ENCODE measurements around the gene FAM13B.

Gene FAM13B

DNA sequence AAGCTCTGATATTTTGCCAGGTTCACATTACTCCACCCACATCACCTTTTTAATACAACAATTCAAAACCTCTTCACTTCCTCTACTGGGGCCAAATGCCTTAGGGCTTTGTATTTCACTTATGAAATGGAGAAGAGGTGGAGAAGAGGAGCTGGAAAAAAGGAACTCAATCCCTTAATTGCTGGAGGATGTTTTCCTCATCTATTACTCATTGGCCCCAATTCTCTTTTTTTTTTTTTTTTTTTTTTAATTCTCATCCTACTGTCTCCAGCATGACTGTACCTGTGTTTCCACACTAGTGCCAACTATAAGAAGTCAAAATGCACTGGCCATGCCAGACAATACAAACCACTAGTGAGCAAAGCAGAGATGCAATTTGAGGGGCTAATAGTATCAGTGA is 20.9 kb downstream of the FAM13B start:
- no peak overlapping the region for H3K27ac ChIP-seq
- H3K27me3 ChIP-seq = no peaks in the 10 kb centered on the region
- no peak overlapping the region for H3K4me3 ChIP-seq (ENCODE audit: low read depth in 1 of 2, low read length in 1 of 2)
- H3K9me3 ChIP-seq = no peaks in the 10 kb centered on the region
- H3K36me3 ChIP-seq = peaks cover 67% of the 10 kb centered on the region
- H3K4me1 ChIP-seq (ENCODE audit: control insufficient read depth in 1 of 2, insufficient read depth in 1 of 2, low read depth in 1 of 2, low read length in 1 of 2) = no peaks in the 10 kb centered on the region
- TF ChIP-seq, protein P1, sequence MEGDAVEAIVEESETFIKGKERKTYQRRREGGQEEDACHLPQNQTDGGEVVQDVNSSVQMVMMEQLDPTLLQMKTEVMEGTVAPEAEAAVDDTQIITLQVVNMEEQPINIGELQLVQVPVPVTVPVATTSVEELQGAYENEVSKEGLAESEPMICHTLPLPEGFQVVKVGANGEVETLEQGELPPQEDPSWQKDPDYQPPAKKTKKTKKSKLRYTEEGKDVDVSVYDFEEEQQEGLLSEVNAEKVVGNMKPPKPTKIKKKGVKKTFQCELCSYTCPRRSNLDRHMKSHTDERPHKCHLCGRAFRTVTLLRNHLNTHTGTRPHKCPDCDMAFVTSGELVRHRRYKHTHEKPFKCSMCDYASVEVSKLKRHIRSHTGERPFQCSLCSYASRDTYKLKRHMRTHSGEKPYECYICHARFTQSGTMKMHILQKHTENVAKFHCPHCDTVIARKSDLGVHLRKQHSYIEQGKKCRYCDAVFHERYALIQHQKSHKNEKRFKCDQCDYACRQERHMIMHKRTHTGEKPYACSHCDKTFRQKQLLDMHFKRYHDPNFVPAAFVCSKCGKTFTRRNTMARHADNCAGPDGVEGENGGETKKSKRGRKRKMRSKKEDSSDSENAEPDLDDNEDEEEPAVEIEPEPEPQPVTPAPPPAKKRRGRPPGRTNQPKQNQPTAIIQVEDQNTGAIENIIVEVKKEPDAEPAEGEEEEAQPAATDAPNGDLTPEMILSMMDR (IDR thresholded peaks at IDR 0.05) = no peak

DNA sequence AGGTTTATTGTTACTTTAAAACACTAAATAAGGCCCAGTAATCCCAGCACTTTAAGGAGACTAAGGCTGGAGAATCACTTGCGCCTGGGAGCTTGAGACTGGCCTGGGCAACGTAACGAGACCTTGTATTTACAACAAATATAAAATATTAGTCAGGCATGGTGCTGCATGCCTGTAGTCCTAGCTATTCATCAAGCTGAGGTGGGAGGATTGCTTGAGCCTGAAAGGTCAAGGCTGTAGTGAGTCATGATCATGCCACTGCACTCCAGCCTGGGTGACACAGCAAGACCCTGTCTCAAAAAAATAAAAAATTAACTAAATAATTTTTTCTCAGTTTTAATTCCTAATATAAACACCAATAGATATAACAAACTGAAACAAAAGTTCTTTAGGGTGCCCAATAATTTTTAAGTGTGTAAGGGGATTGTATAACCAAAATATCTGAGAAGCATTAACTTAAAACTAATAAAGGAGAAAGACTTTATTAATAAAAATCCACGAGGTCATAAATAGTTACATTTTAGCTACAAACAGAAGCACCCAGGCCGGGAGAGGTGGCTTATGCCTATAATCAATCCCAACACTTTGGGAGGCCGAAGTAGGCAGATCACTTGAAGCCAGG is 32.7 kb downstream of the FAM13B start:
- no peak overlapping the region for H3K27ac ChIP-seq
- H3K36me3 ChIP-seq = peaks cover 44% of the 10 kb centered on the region
- H3K9me3 ChIP-seq = no peaks in the 10 kb centered on the region
- H3K4me3 ChIP-seq (ENCODE audit: low read depth in 1 of 2, low read length in 1 of 2) = no peak overlapping the region
- no peaks in the 10 kb centered on the region for H3K27me3 ChIP-seq
- H3K4me1 ChIP-seq (ENCODE audit: control insufficient read depth in 1 of 2, insufficient read depth in 1 of 2, low read depth in 1 of 2, low read length in 1 of 2) = peaks cover 6 to 7% of the 10 kb centered on the region in 2 experiments
- TF ChIP-seq, protein P1 (IDR thresholded peaks at IDR 0.05) = no peak

DNA sequence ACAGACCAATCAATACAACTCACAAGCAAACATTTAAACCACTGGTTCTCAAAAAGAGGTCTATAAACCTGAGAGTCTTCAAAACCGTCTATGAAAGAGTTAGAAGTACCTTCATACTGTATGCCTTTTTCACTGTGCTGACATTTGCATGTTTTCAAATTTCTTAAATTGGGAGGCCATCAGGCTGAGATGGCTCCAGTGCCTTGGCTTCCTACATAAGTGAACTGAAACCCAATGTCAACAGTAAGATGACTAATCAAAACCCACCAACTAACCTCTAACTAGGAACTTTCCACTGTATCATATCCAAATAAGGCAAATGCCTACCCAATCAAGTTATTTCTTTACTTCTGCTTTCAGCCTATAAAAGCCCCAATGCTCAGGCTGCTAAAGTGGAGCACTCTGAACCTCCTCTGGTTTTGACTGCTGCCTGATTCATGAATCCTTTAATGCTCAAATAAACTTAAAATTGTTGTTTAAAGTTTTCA is 35.1 kb downstream of the FAM13B start:
- H3K36me3 ChIP-seq = peaks cover 31% of the 10 kb centered on the region
- H3K9me3 ChIP-seq = no peaks in the 10 kb centered on the region
- TF ChIP-seq, protein P1 (IDR thresholded peaks at IDR 0.05) = no peak
- no peak overlapping the region for H3K4me3 ChIP-seq (ENCODE audit: low read depth in 1 of 2, low read length in 1 of 2)
- no peaks in the 10 kb centered on the region for H3K27me3 ChIP-seq
- H3K4me1 ChIP-seq (ENCODE audit: control insufficient read depth in 1 of 2, insufficient read depth in 1 of 2, low read depth in 1 of 2, low read length in 1 of 2) = peaks cover 15 to 17% of the 10 kb centered on the region in 2 experiments
- no peak overlapping the region for H3K27ac ChIP-seq

DNA sequence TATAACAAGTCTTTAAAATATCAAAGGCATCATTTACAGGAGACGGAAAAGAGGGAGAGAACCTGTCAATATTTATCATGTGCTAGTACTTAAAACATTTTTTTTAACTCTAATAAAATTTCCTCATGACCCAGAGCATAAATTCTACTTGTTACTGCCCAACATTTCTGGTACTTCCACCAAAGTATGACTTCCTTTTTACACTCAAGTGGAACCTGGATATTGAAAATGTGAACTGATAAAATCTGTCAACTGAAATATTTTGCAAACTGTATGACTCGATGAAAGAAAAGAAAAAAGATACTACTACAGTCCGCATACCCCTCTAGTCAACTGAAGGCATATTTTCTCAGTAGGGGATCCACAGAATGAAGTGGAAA is 37.1 kb downstream of the FAM13B start:
- no peak overlapping the region for H3K4me3 ChIP-seq (ENCODE audit: low read depth in 1 of 2, low read length in 1 of 2)
- no peaks in the 10 kb centered on the region for H3K9me3 ChIP-seq
- peak overlapping the region; percentile 64 for H3K27ac ChIP-seq
- H3K27me3 ChIP-seq = no peaks in the 10 kb centered on the region
- H3K4me1 ChIP-seq (ENCODE audit: control insufficient read depth in 1 of 2, insufficient read depth in 1 of 2, low read depth in 1 of 2, low read length in 1 of 2) = peaks cover 15 to 17% of the 10 kb centered on the region in 2 experiments
- H3K36me3 ChIP-seq = peaks cover 21% of the 10 kb centered on the region
- TF ChIP-seq, protein P1 (IDR thresholded peaks at IDR 0.05) = no peak

DNA sequence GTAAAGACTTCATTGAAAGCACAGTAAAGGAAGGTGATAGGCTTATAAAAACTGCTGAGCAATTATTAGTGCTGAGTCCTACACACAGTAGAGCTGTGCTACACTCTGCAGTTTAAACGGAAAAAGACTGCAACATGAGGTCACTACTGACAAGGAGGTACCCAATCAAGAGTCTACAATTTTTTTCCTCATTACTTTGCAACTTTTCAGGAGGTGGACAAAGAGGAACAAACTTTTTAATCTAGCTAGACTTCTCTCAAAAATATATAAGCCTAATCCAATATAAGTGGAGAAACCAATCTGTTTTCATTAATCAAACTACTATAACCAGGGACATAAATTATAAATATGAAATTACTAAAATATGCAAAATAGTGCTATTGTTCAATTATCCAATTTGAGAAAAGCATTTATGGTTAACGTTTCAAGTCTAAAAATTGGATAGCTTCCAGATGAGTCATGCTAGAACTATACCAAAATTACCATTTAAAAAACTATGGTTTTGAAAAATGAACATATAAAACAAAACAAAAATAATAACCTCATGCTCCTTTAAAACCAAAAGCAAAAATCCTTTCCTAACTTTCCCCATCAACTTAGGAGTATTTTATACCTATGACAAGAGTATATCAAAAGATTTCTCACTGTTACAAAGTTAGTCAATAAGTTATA is 37.7 kb downstream of the FAM13B start:
- Histone ChIP-seq H3K4me1 (ENCODE audit: control insufficient read depth in 1 of 2, insufficient read depth in 1 of 2, low read depth in 1 of 2, low read length in 1 of 2) (peaks cover 15 to 17% of the 10 kb centered on the region in 2 experiments), H3K27me3 (no peaks in the 10 kb centered on the region), H3K4me3 (ENCODE audit: low read depth in 1 of 2, low read length in 1 of 2) (no peak overlapping the region), H3K9me3 (no peaks in the 10 kb centered on the region), H3K27ac (peak overlapping the region; percentile 64), H3K36me3 (peaks cover 20% of the 10 kb centered on the region)
- TF ChIP-seq, protein P1 (IDR thresholded peaks at IDR 0.05) = no peak
